Lower lobe of right lung (tissue), 2 donors: ENCODE results near the gene NMNAT3. TPM values are rescaled to one million over a fixed set of nuclear protein-coding genes. Genes with fewer than 3 reads are reported as not detected.

ENCODE experiments used
- ATAC-seq, 2 donors: fragments of 200-7000 bp; cut with Tn5 transposase; one replicate each; pipeline ENCODE4 v1.9.1; 2020 to 2022; ENCODE audit warnings: mild to moderate bottlenecking in 2 of 2, moderate library complexity in 2 of 2
- DNase-seq: peaks from one replicate; pipeline ENCODE4 v3.0.0-alpha.2; 2020
- H3K27ac ChIP-seq: fragments of 200-600 bp; one replicate; pipeline ENCODE4 v1.8.0; 2022
- H3K27me3 ChIP-seq: fragments of 200-600 bp; one replicate; pipeline ENCODE4 v1.8.0; 2022; ENCODE audit warnings: low read depth
- H3K36me3 ChIP-seq: fragments of 200-600 bp; one replicate; pipeline ENCODE4 v1.8.0; 2022; ENCODE audit warnings: mild to moderate bottlenecking
- H3K4me1 ChIP-seq: fragments of 200-600 bp; one replicate; pipeline ENCODE4 v1.8.0; 2022
- H3K4me3 ChIP-seq: fragments of 200-600 bp; one replicate; pipeline ENCODE4 v1.8.0; 2022; ENCODE audit warnings: mild to moderate bottlenecking
- H3K9me3 ChIP-seq: fragments of 200-600 bp; one replicate; pipeline ENCODE4 v1.8.0; 2022
- intact Hi-C: fragments of 100-400 bp; cut with DNase I; formaldehyde crosslinking; loops from one replicate; pipeline ENCODE4 v1.11.0; 2022
- total RNA-seq: library from RNA; stranded (reverse); fragmentation: NEBNext Ultra II Directional; extraction: Animal tissue kit (Norgen Biotek cat#: 25700); gene quantifications from one replicate; pipeline ENCODE4 v1.2.1, GENCODE V29; 2021
- TF ChIP-seq, protein P1 (sequence below): fragments of 200-600 bp; IDR thresholded peaks from one replicate; pipeline ENCODE4 v1.8.0; 2022; ENCODE audit warnings: antibody characterized with exemption, mild to moderate bottlenecking
- donor health status: DM: no; HTN: yes; CAD: no; lungs with severe emphysema.

Gene NMNAT3
- total RNA-seq, 1 donor from 2014 or later = 5.8 TPM

DNA sequence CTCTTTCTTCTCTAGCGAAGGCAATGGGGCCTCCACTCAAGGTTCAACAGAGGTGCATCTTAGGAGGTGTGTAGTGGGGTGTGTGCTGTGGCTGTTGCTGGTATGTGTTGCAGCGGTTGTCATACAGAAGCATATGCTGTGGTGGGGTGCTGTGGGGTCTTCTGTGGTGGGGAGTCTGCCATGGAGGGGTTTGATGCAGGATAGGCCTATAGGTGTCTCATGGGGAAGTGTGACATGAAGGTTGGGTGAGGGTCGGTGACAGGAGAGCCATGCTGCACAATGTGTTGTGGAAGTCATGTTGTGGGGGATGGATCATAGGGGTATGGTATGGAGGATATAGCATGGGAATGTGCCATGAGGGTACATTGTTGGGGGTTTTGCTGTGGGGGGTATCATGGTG lies 20.3 kb downstream of the NMNAT3 start:
- no peak overlapping the region for H3K4me3 ChIP-seq
- H3K27ac ChIP-seq = no peak overlapping the region
- ATAC-seq (no peak), DNase-seq (no peak)
- TF ChIP-seq, protein P1, sequence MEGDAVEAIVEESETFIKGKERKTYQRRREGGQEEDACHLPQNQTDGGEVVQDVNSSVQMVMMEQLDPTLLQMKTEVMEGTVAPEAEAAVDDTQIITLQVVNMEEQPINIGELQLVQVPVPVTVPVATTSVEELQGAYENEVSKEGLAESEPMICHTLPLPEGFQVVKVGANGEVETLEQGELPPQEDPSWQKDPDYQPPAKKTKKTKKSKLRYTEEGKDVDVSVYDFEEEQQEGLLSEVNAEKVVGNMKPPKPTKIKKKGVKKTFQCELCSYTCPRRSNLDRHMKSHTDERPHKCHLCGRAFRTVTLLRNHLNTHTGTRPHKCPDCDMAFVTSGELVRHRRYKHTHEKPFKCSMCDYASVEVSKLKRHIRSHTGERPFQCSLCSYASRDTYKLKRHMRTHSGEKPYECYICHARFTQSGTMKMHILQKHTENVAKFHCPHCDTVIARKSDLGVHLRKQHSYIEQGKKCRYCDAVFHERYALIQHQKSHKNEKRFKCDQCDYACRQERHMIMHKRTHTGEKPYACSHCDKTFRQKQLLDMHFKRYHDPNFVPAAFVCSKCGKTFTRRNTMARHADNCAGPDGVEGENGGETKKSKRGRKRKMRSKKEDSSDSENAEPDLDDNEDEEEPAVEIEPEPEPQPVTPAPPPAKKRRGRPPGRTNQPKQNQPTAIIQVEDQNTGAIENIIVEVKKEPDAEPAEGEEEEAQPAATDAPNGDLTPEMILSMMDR = no peak
- H3K9me3 ChIP-seq = no peaks in the 10 kb centered on the region
- H3K36me3 ChIP-seq = no peaks in the 10 kb centered on the region
- no peaks in the 10 kb centered on the region for H3K4me1 ChIP-seq
- intact Hi-C loops = no loop called here
- H3K27me3 ChIP-seq = no peaks in the 10 kb centered on the region

GRCh38 chr3:139655909-139656595 lies 21.7 kb downstream of the NMNAT3 start:
- DNase-seq (no peak), ATAC-seq (no peak)
- Histone ChIP-seq H3K4me1 (no peaks in the 10 kb centered on the region), H3K36me3 (no peaks in the 10 kb centered on the region), H3K27ac (no peak overlapping the region), H3K9me3 (no peaks in the 10 kb centered on the region), H3K27me3 (no peaks in the 10 kb centered on the region), H3K4me3 (no peak overlapping the region)
- intact Hi-C loops = no loop called here
- TF ChIP-seq, protein P1 = no peak

GRCh38 chr3:139654637-139655365 lies 23.0 kb downstream of the NMNAT3 start:
- no peak for DNase-seq
- H3K27me3 ChIP-seq = no peaks in the 10 kb centered on the region
- no peaks in the 10 kb centered on the region for H3K36me3 ChIP-seq
- no peak overlapping the region for H3K4me3 ChIP-seq
- intact Hi-C loops = no loop called here
- TF ChIP-seq, protein P1 = no peak
- H3K27ac ChIP-seq = no peak overlapping the region
- no peak for ATAC-seq
- no peaks in the 10 kb centered on the region for H3K9me3 ChIP-seq
- no peaks in the 10 kb centered on the region for H3K4me1 ChIP-seq

GRCh38 chr3:139653582-139653981 lies 24.2 kb downstream of the NMNAT3 start:
- intact Hi-C loops = no loop called here
- H3K4me3 ChIP-seq = no peak overlapping the region
- no peaks in the 10 kb centered on the region for H3K36me3 ChIP-seq
- no peak overlapping the region for H3K27ac ChIP-seq
- H3K9me3 ChIP-seq = no peaks in the 10 kb centered on the region
- H3K27me3 ChIP-seq = no peaks in the 10 kb centered on the region
- no peaks in the 10 kb centered on the region for H3K4me1 ChIP-seq
- TF ChIP-seq, protein P1 = no peak
- DNase-seq (no peak), ATAC-seq (no peak)

DNA sequence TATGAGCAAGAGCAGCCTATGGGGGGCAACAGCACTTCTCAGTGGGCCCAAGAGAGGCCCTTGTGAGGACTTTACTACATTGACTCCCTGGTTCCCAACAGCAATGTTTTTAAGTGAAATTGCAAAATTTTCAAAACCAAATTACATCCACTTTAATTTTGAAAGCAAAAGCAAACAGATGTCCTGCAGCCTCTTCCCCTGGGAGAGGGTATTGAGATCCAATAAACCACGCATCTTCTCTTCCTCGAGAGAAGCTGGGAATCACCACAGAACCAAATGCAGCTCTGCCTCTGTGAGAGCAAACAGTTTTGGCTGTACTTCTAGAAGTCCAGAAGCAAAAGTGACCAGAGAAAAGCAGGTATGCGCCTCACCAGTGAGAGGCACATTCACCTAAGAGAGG lies 25.2 kb downstream of the NMNAT3 start:
- no peaks in the 10 kb centered on the region for H3K27me3 ChIP-seq
- no peak for ATAC-seq
- no peaks in the 10 kb centered on the region for H3K36me3 ChIP-seq
- no peak overlapping the region for H3K27ac ChIP-seq
- no peaks in the 10 kb centered on the region for H3K4me1 ChIP-seq
- no peak overlapping the region for H3K4me3 ChIP-seq
- TF ChIP-seq, protein P1 = no peak
- intact Hi-C loops = no loop called here
- H3K9me3 ChIP-seq = no peaks in the 10 kb centered on the region
- no peak for DNase-seq
